GM19452 (cell line): Measurements from ENCODE around the gene TLE1.

Experiments used
- ATAC-seq: cut with Tn5 transposase; IDR thresholded peaks from one replicate; pipeline ENCODE4 v1.9.1; 2021; ENCODE audit not compliant: unreplicated experiment

TLE1 gene

GRCh38 chr9:81550207-81550583 lies 139.2 kb downstream of the TLE1 start:
- ATAC-seq = no peak

GRCh38 chr9:81549500-81550206 lies 139.7 kb downstream of the TLE1 start:
- no peak for ATAC-seq

- no peak for ATAC-seq
Measured at GRCh38 chr9:81548911-81549310, 140.4 kb downstream of the TLE1 start.

- ATAC-seq = no peak
Measured at GRCh38 chr9:81546489-81546888, 142.9 kb downstream of the TLE1 start.

- ATAC-seq = no peak
Measured at GRCh38 chr9:81543695-81544094, 145.7 kb downstream of the TLE1 start.

GRCh38 chr9:81542118-81542889 lies 147.0 kb downstream of the TLE1 start:
- no peak for ATAC-seq

GRCh38 chr9:81540142-81540710 lies 149.1 kb downstream of the TLE1 start:
- no peak for ATAC-seq

- no peak for ATAC-seq
Measured at GRCh38 chr9:81539317-81539716, 150.0 kb downstream of the TLE1 start.

- no peak for ATAC-seq
Measured at GRCh38 chr9:81538890-81539289, 150.5 kb downstream of the TLE1 start.

GRCh38 chr9:81537964-81538363 lies 151.4 kb downstream of the TLE1 start:
- ATAC-seq = no peak

GRCh38 chr9:81536242-81537025 lies 152.9 kb downstream of the TLE1 start:
- no peak for ATAC-seq

- no peak for ATAC-seq
Measured at GRCh38 chr9:81535542-81536241, 153.7 kb downstream of the TLE1 start.

- ATAC-seq = no peak
Measured at GRCh38 chr9:81534138-81534875, 155.0 kb downstream of the TLE1 start.
